HG03066 (cell line): Measurements from ENCODE around the gene CD163.
"Not testable (repeated sequence)": the region's sequence is repeated elsewhere in the genome, so short reads cannot be mapped to it uniquely, and the experiment has no call there.

ENCODE experiments used
- ATAC-seq: cut with Tn5 transposase; IDR thresholded peaks from one replicate; pipeline ENCODE4 v1.9.1; 2021; ENCODE audit warnings: low read depth; ENCODE audit not compliant: unreplicated experiment

The CD163 gene

GRCh38 chr12:7503686-7504415, at the start of gene CD163:
CD163 (minus strand) TSS chr12:7503777; CDS start chr12:7503690, 87 bp downstream.
- ATAC-seq = no peak

GRCh38 chr12:7542813-7543212, 39.2 kb upstream of the CD163 start:
- no peak for ATAC-seq

GRCh38 chr12:7542046-7542445, 38.5 kb upstream of the CD163 start:
- no peak for ATAC-seq

GRCh38 chr12:7514416-7514815, 10.8 kb upstream of the CD163 start:
- no peak for ATAC-seq

- no peak for ATAC-seq
Observed at GRCh38 chr12:7512553-7512952, 9.0 kb upstream of the CD163 start.

- not testable (repeated sequence) for ATAC-seq
Observed at GRCh38 chr12:7509793-7510470, 6.4 kb upstream of the CD163 start.

- ATAC-seq = no peak
Observed at GRCh38 chr12:7502612-7503011, 965 bp downstream of the CD163 start.

- no peak for ATAC-seq
Observed at GRCh38 chr12:7501031-7501588, 2.5 kb downstream of the CD163 start.

- no peak for ATAC-seq
Observed at GRCh38 chr12:7499636-7500035, 3.9 kb downstream of the CD163 start.

- ATAC-seq = no peak
Observed at GRCh38 chr12:7498809-7499208, 4.8 kb downstream of the CD163 start.

GRCh38 chr12:7497661-7498060, 5.9 kb downstream of the CD163 start:
- ATAC-seq = no peak

- no peak for ATAC-seq
Observed at GRCh38 chr12:7496451-7496850, 7.1 kb downstream of the CD163 start.

GRCh38 chr12:7495136-7495535, 8.4 kb downstream of the CD163 start:
- ATAC-seq = no peak

- no peak for ATAC-seq
Observed at GRCh38 chr12:7493006-7493405, 10.6 kb downstream of the CD163 start.

- ATAC-seq = no peak
Observed at GRCh38 chr12:7486512-7486911, 17.1 kb downstream of the CD163 start.

- ATAC-seq = no peak
Observed at GRCh38 chr12:7485095-7485494, 18.5 kb downstream of the CD163 start.

- ATAC-seq = no peak
Observed at GRCh38 chr12:7483343-7483742, 20.2 kb downstream of the CD163 start.

- ATAC-seq = no peak
Observed at GRCh38 chr12:7479771-7480170, 23.8 kb downstream of the CD163 start.

GRCh38 chr12:7472060-7472459, 31.5 kb downstream of the CD163 start:
- ATAC-seq = no peak

GRCh38 chr12:7460375-7461259, 43.0 kb downstream of the CD163 start:
- ATAC-seq = peak; percentile 75

GRCh38 chr12:7459973-7460372, 43.6 kb downstream of the CD163 start:
- ATAC-seq = no peak
